ENCODE measurements around the gene ATG9B.

DNA sequence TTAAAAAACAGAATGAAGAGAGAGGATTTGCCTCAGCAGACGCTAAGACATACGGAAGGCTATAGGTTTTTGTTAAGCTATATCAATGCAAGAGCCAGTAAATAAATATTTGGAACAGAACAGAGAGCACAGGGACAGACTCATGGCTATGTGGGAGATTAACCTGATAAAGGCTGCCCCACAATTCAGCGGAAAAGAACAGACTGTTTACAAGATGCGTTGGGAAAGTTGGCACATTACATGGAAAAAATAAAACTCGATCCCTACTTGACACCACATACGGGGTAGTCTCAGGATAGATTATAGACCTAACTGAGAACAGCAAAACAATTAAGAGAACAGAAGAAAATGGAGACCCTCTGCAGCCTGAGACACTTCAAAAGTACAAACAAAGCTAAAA, 56.9 kb downstream of the ATG9B start:
- TF ChIP-seq, protein P1, sequence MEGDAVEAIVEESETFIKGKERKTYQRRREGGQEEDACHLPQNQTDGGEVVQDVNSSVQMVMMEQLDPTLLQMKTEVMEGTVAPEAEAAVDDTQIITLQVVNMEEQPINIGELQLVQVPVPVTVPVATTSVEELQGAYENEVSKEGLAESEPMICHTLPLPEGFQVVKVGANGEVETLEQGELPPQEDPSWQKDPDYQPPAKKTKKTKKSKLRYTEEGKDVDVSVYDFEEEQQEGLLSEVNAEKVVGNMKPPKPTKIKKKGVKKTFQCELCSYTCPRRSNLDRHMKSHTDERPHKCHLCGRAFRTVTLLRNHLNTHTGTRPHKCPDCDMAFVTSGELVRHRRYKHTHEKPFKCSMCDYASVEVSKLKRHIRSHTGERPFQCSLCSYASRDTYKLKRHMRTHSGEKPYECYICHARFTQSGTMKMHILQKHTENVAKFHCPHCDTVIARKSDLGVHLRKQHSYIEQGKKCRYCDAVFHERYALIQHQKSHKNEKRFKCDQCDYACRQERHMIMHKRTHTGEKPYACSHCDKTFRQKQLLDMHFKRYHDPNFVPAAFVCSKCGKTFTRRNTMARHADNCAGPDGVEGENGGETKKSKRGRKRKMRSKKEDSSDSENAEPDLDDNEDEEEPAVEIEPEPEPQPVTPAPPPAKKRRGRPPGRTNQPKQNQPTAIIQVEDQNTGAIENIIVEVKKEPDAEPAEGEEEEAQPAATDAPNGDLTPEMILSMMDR (IDR thresholded peaks at IDR 0.05), result no peak
- TF ChIP-seq POLR2A (IDR thresholded peaks at IDR 0.05) (no peak), POLR2AphosphoS5 (IDR thresholded peaks at IDR 0.05) (no peak)

Measured in suprapubic skin (tissue), 4 donors.